GM21786 (cell line): ENCODE data around the gene UNK.

Source experiments
- ATAC-seq: cut with Tn5 transposase; IDR thresholded peaks from one replicate; pipeline ENCODE4 v1.9.1; 2021; ENCODE audit not compliant: unreplicated experiment

UNK gene

GRCh38 chr17:75784473-75785015 lies at the start of gene UNK:
TSS of gene UNK (plus strand) at chr17:75784806. CDS start at chr17:75784881, 75 bp downstream.
- peak; percentile 56 for ATAC-seq

GRCh38 chr17:75736173-75736835 lies 48.3 kb upstream of the UNK start:
- no peak for ATAC-seq

GRCh38 chr17:75737133-75737962 lies 47.3 kb upstream of the UNK start:
- ATAC-seq: no peak

- no peak for ATAC-seq
Observed at GRCh38 chr17:75738218-75738802, 46.3 kb upstream of the UNK start.

GRCh38 chr17:75739174-75739573 lies 45.4 kb upstream of the UNK start:
- no peak for ATAC-seq

- ATAC-seq: no peak
Observed at GRCh38 chr17:75739801-75740200, 44.8 kb upstream of the UNK start.

GRCh38 chr17:75740215-75740614 lies 44.4 kb upstream of the UNK start:
- no peak for ATAC-seq

GRCh38 chr17:75740631-75741077 lies 44.0 kb upstream of the UNK start:
- no peak for ATAC-seq

- ATAC-seq: no peak
Observed at GRCh38 chr17:75742337-75742736, 42.3 kb upstream of the UNK start.

GRCh38 chr17:75743625-75744206 lies 40.9 kb upstream of the UNK start:
- ATAC-seq: no peak

- no peak for ATAC-seq
Observed at GRCh38 chr17:75748706-75749105, 35.9 kb upstream of the UNK start.

- ATAC-seq: no peak
Observed at GRCh38 chr17:75749545-75750389, 34.8 kb upstream of the UNK start.

- ATAC-seq: no peak
Observed at GRCh38 chr17:75750661-75751423, 33.8 kb upstream of the UNK start.

GRCh38 chr17:75751676-75752404 lies 32.8 kb upstream of the UNK start:
- no peak for ATAC-seq

GRCh38 chr17:75752405-75752709 lies 32.2 kb upstream of the UNK start:
- no peak for ATAC-seq

- ATAC-seq: no peak
Observed at GRCh38 chr17:75752802-75753513, 31.6 kb upstream of the UNK start.

- no peak for ATAC-seq
Observed at GRCh38 chr17:75753514-75754377, 30.9 kb upstream of the UNK start.
